T-cell (primary cell): ENCODE results near the gene SLC27A3. TPM values are rescaled to one million over a fixed set of nuclear protein-coding genes. Genes with fewer than 3 reads are reported as not detected.

Experiments used
- ATAC-seq, 4 experiments: fragments of 200-7000 bp in 3 of 4; fragments of 150-1000 bp in 1 of 4; cut with Tn5 transposase; replicated peaks in 1 of 4; 1 replicate in 3 of 4; 2 replicates in 1 of 4; pipeline ENCODE4 v1.10.0; 2021; ENCODE audit warnings: moderate library complexity in 3 of 4, mild to moderate bottlenecking in 2 of 4, moderate number of reproducible peaks in 1 of 4
- CTCF ChIA-PET, 2 donors: fragments of 300-600 bp; sonication (Branson Sonifier 250); formaldehyde crosslinking; loops; one replicate each; lab custom pipeline; 2022; ENCODE audit warnings: antibody characterized with exemption in 2 of 2; lab: Charles Lee
- POLR2A ChIA-PET, 2 donors: fragments of 300-600 bp; sonication (Branson Sonifier 250); formaldehyde crosslinking; loops; one replicate each; lab custom pipeline; 2022; ENCODE audit warnings: antibody characterized with exemption in 2 of 2; lab: Charles Lee
- DNase-seq, 35 experiments: peaks; one replicate each; pipeline versions ENCODE4 v3.0.0 to v3.0.0-alpha.2; 2013 to 2023
- H3K27ac ChIP-seq: one replicate; pipeline ENCODE4 v1.5.1; 2013; ENCODE audit warnings: low read length
- H3K27me3 ChIP-seq, 2 experiments: replicated peaks in 1 of 2; 1 replicate in 1 of 2; 2 replicates in 1 of 2; pipeline versions ENCODE4 v1.6.1 to v1.7.0; 2013; ENCODE audit warnings: low read length in 1 of 2, mixed read lengths in 1 of 2; ENCODE audit not compliant: control insufficient read depth in 2 of 2, insufficient read depth in 2 of 2; ENCODE audit errors: extremely low read depth in 1 of 2
- H3K36me3 ChIP-seq, 2 donors: 1 replicate in 1 of 2; 2 replicates in 1 of 2; pipeline versions ENCODE4 v1.6.1 to v1.7.0; 2013; ENCODE audit warnings: low read length in 1 of 2; ENCODE audit not compliant: control insufficient read depth in 2 of 2, insufficient read depth in 1 of 2; ENCODE audit errors: extremely low read depth in 1 of 2
- H3K4me1 ChIP-seq, 2 experiments: 1 replicate in 1 of 2; 2 replicates in 1 of 2; pipeline versions ENCODE4 v1.6.1 to v1.7.0; 2013; ENCODE audit warnings: low read length in 2 of 2, mixed read lengths in 1 of 2; ENCODE audit not compliant: insufficient read depth in 2 of 2, control insufficient read depth in 1 of 2; ENCODE audit errors: extremely low read depth in 1 of 2
- H3K4me3 ChIP-seq, 2 donors: 1 replicate in 1 of 2; 2 replicates in 1 of 2; pipeline versions ENCODE4 v1.5.1 to v1.7.0; 2013; ENCODE audit warnings: mild to moderate bottlenecking in 2 of 2, low read length in 1 of 2, moderate library complexity in 1 of 2; ENCODE audit not compliant: control insufficient read depth in 1 of 2; ENCODE audit errors: extremely low read depth in 1 of 2
- H3K9me3 ChIP-seq: 2 replicates; pipeline ENCODE4 v1.7.0; 2013
- H3K27ac Mint-ChIP-seq, 2 donors: one replicate each; pipeline ENCODE4 v1.8.0; 2020 to 2021; ENCODE audit warnings: mild to moderate bottlenecking in 2 of 2, mixed read lengths in 2 of 2
- H3K27me3 Mint-ChIP-seq, 2 donors: one replicate each; pipeline ENCODE4 v1.8.0; 2021 to 2022; ENCODE audit warnings: mixed read lengths in 2 of 2
- H3K36me3 Mint-ChIP-seq: one replicate; pipeline ENCODE4 v1.8.0; 2021; ENCODE audit warnings: mixed read lengths
- H3K4me1 Mint-ChIP-seq, 3 donors: one replicate each; pipeline ENCODE4 v1.8.0; 2020 to 2022; ENCODE audit warnings: mixed read lengths in 3 of 3, mild to moderate bottlenecking in 1 of 3
- H3K4me3 Mint-ChIP-seq, 3 donors: one replicate each; pipeline ENCODE4 v1.8.0; 2020 to 2022; ENCODE audit warnings: mild to moderate bottlenecking in 3 of 3, mixed read lengths in 3 of 3, moderate library complexity in 3 of 3
- H3K9me3 Mint-ChIP-seq, 3 donors: one replicate each; pipeline ENCODE4 v1.8.0; 2020 to 2022; ENCODE audit warnings: mixed read lengths in 3 of 3
- WGBS: methylation state at CpG from one replicate; pipeline ENCODE4 v1.1.5; 2013; ENCODE audit warnings: missing lambda C conversion rate; ENCODE audit not compliant: insufficient coverage; 5-methylcytosine and 5-hydroxymethylcytosine counted together
- total RNA-seq, 35 experiments: library from RNA in 6 of 35; stranded (reverse) in 6 of 35; fragments of 120-200 nt in 1 of 35; gene quantifications; one replicate each; pipeline versions ENCODE4 v1.2.1 to v1.2.4 and lab custom pipeline; 2013 to 2026

SLC27A3 gene
- total RNA-seq, 5 donors from 2014 or later (not counting 1 experiment from before 2014, with no cell fraction given): 11.0 to 24.5 (median 18.9) TPM

GRCh38 chr1:153777648-153778047 lies 2.4 kb downstream of the SLC27A3 start:
- WGBS: 98% methylated on average over 6 of the region's 7 CpGs
- CTCF ChIA-PET: no interaction called here
- no peaks in the 10 kb centered on the region for H3K27me3 Mint-ChIP-seq

GRCh38 chr1:153778051-153778823 lies 3.0 kb downstream of the SLC27A3 start:
- Histone ChIP-seq H3K36me3 (peaks cover 0 to 1% of the 10 kb centered on the region in 2 donors), H3K4me1 (peaks cover 3 to 49% of the 10 kb centered on the region in 2 experiments), H3K27me3 (no peaks in the 10 kb centered on the region), H3K27ac (no peak overlapping the region), H3K4me3 (no peak overlapping the region), H3K9me3 (no peaks in the 10 kb centered on the region)
- WGBS: 94% methylated on average over 13 of the region's 22 CpGs
- H3K27me3 Mint-ChIP-seq: no peaks in the 10 kb centered on the region
- ATAC-seq: no peak
- H3K4me3 Mint-ChIP-seq: no peak overlapping the region
- CTCF ChIA-PET: interaction anchor here in 1 of 2 donors (0.6 kb wide), 1 partner anchor 169 kb away, joined by 6 read pairs; the partner anchor contains the start of gene DENND4B
- peak overlapping the region in 1 of 2 donors; percentile 25 for H3K27ac Mint-ChIP-seq
- H3K36me3 Mint-ChIP-seq: peaks cover 4% of the 10 kb centered on the region
- no peaks in the 10 kb centered on the region for H3K9me3 Mint-ChIP-seq
- POLR2A ChIA-PET: no interaction called here
- peaks cover 23 to 42% (median 30%) of the 10 kb centered on the region in 3 donors for H3K4me1 Mint-ChIP-seq
- no peak for DNase-seq

More at GRCh38 chr1:153777648-153778047, 2.4 kb downstream of the SLC27A3 start:
- Mint-ChIP-seq H3K4me1 (peaks cover 18 to 37% (median 25%) of the 10 kb centered on the region in 3 donors), H3K9me3 (no peaks in the 10 kb centered on the region), H3K4me3 (no peak overlapping the region), H3K27ac (no peak overlapping the region), H3K36me3 (peaks cover 4% of the 10 kb centered on the region)
- POLR2A ChIA-PET: no interaction called here
- H3K4me3 ChIP-seq: no peak overlapping the region
- H3K27ac ChIP-seq: no peak overlapping the region
- ATAC-seq: no peak
- peaks cover 0 to 43% of the 10 kb centered on the region in 2 experiments for H3K4me1 ChIP-seq
- peaks cover 3 to 4% of the 10 kb centered on the region in 2 donors for H3K36me3 ChIP-seq
- DNase-seq: no peak
- H3K9me3 ChIP-seq: no peaks in the 10 kb centered on the region
- H3K27me3 ChIP-seq: no peaks in the 10 kb centered on the region

GRCh38 chr1:153778824-153779519 lies 3.8 kb downstream of the SLC27A3 start:
- ChIA-PET CTCF (interaction anchor here in 1 of 2 donors (0.6 kb wide), 1 partner anchor 168 kb away, joined by 6 read pairs; the partner anchor contains the start of gene DENND4B), POLR2A (no interaction called here)
- H3K36me3 ChIP-seq: no peaks in the 10 kb centered on the region
- 91% methylated on average over 16 of the region's 18 CpGs for WGBS
- Mint-ChIP-seq H3K27me3 (no peaks in the 10 kb centered on the region), H3K27ac (peak overlapping the region in 1 of 2 donors; percentile 25), H3K4me1 (peaks cover 25 to 41% (median 29%) of the 10 kb centered on the region in 3 donors), H3K9me3 (no peaks in the 10 kb centered on the region), H3K36me3 (peaks cover 4% of the 10 kb centered on the region), H3K4me3 (no peak overlapping the region)
- no peaks in the 10 kb centered on the region for H3K27me3 ChIP-seq
- DNase-seq (no peak), ATAC-seq (no peak)
- no peak overlapping the region for H3K4me3 ChIP-seq
- no peak overlapping the region for H3K27ac ChIP-seq
- peaks cover 4 to 47% of the 10 kb centered on the region in 2 experiments for H3K4me1 ChIP-seq
- no peaks in the 10 kb centered on the region for H3K9me3 ChIP-seq

GRCh38 chr1:153779781-153780541 lies 4.8 kb downstream of the SLC27A3 start:
- POLR2A ChIA-PET: interaction anchor here in 1 of 2 donors (0.6 kb wide), 1 partner anchor 13 kb away, joined by 3 read pairs; no protein-coding TSS in a partner anchor
- H3K27ac ChIP-seq: no peak overlapping the region

GRCh38 chr1:153780551-153780950 lies 5.3 kb downstream of the SLC27A3 start:
- H3K4me1 ChIP-seq: peaks cover 5 to 36% of the 10 kb centered on the region in 2 experiments
- no peaks in the 10 kb centered on the region for H3K36me3 ChIP-seq
- WGBS: no CpG with 5 or more reads among the region's 4 CpGs
- POLR2A ChIA-PET: interaction anchor here in 1 of 2 donors (0.6 kb wide), 1 partner anchor 14 kb away, joined by 3 read pairs; no protein-coding TSS in a partner anchor
- no peak overlapping the region for H3K4me3 ChIP-seq
- Mint-ChIP-seq H3K4me3 (no peak overlapping the region), H3K27ac (no peak overlapping the region), H3K4me1 (peaks cover 20 to 30% (median 21%) of the 10 kb centered on the region in 3 donors), H3K9me3 (no peaks in the 10 kb centered on the region), H3K27me3 (no peaks in the 10 kb centered on the region), H3K36me3 (peaks cover 4% of the 10 kb centered on the region)
- no peaks in the 10 kb centered on the region for H3K27me3 ChIP-seq
- CTCF ChIA-PET: no interaction called here
- H3K27ac ChIP-seq: no peak overlapping the region
- no peaks in the 10 kb centered on the region for H3K9me3 ChIP-seq
- ATAC-seq (no peak), DNase-seq (no peak)

More at GRCh38 chr1:153779781-153780541, 4.8 kb downstream of the SLC27A3 start:
- Mint-ChIP-seq H3K36me3 (peaks cover 4% of the 10 kb centered on the region), H3K4me1 (peaks cover 20 to 32% (median 21%) of the 10 kb centered on the region in 3 donors), H3K9me3 (no peaks in the 10 kb centered on the region), H3K27me3 (no peaks in the 10 kb centered on the region), H3K4me3 (no peak overlapping the region), H3K27ac (no peak overlapping the region)
- Histone ChIP-seq H3K4me3 (no peak overlapping the region), H3K4me1 (peaks cover 5 to 41% of the 10 kb centered on the region in 2 experiments), H3K9me3 (no peaks in the 10 kb centered on the region), H3K27me3 (no peaks in the 10 kb centered on the region), H3K36me3 (no peaks in the 10 kb centered on the region)
- WGBS: 89% methylated on average over 14 of the region's 17 CpGs
- CTCF ChIA-PET: interaction anchor here in 1 of 2 donors (0.6 kb wide), 1 partner anchor 52 kb away, joined by 5 read pairs; the partner anchor contains the start of gene INTS3
- ATAC-seq (no peak), DNase-seq (no peak)
